H9 (cell line): ENCODE data around the gene CYTH4. TPM values are rescaled to one million over a fixed set of nuclear protein-coding genes. Genes with fewer than 3 reads are reported as not detected.

Source experiments
- DNase-seq: peaks from one replicate; pipeline ENCODE4 v3.0.0-alpha.2; 2017
- H2AFZ ChIP-seq: one replicate; pipeline ENCODE4 v1.6.1; 2013; ENCODE audit warnings: mild to moderate bottlenecking, low read length, control low read depth, moderate library complexity
- H2AK5ac ChIP-seq: 2 replicates; pipeline ENCODE4 v1.6.1; 2013; ENCODE audit warnings: low read length, control low read depth, mixed read lengths; ENCODE audit not compliant: insufficient read length
- H2BK120ac ChIP-seq: one replicate; pipeline ENCODE4 v1.6.1; 2013; ENCODE audit warnings: low read depth, mild to moderate bottlenecking, low read length, control low read depth, inconsistent platforms; ENCODE audit not compliant: poor library complexity, severe bottlenecking
- H2BK12ac ChIP-seq: 2 replicates; pipeline ENCODE4 v1.6.1; 2013; ENCODE audit warnings: low read length, control low read depth, mixed read lengths, low read depth; ENCODE audit not compliant: insufficient read length
- H2BK15ac ChIP-seq: 2 replicates; pipeline ENCODE4 v1.6.1; 2013; ENCODE audit warnings: low read depth, low read length, control low read depth
- H2BK20ac ChIP-seq: one replicate; pipeline ENCODE4 v1.6.1; 2013; ENCODE audit warnings: low read depth, mild to moderate bottlenecking, low read length, control low read depth, inconsistent platforms; ENCODE audit not compliant: poor library complexity, severe bottlenecking
- H2BK5ac ChIP-seq: 2 replicates; pipeline ENCODE4 v1.6.1; 2013; ENCODE audit warnings: low read length, control low read depth, mixed read lengths; ENCODE audit not compliant: insufficient read length
- H3K14ac ChIP-seq: 2 replicates; pipeline ENCODE4 v1.6.1; 2013; ENCODE audit warnings: low read length, control low read depth; ENCODE audit not compliant: insufficient read depth
- H3K18ac ChIP-seq: 2 replicates; pipeline ENCODE4 v1.6.1; 2013; ENCODE audit warnings: low read depth, mild to moderate bottlenecking, mixed read lengths, low read length, control low read depth; ENCODE audit not compliant: insufficient read length
- H3K23ac ChIP-seq: 2 replicates; pipeline ENCODE4 v1.6.1; 2013; ENCODE audit warnings: low read length, control low read depth, mixed read lengths, low read depth; ENCODE audit not compliant: insufficient read length
- H3K23me2 ChIP-seq: 2 replicates; pipeline ENCODE4 v1.6.1; 2013; ENCODE audit warnings: low read depth, mild to moderate bottlenecking, mixed read lengths, low read length, control low read depth; ENCODE audit not compliant: insufficient read length, poor library complexity, severe bottlenecking
- H3K27ac ChIP-seq: 2 replicates; pipeline ENCODE4 v1.5.1; 2013; ENCODE audit warnings: low read length, control low read depth, mixed read lengths, low read depth; ENCODE audit not compliant: insufficient read length
- H3K27me3 ChIP-seq: 2 replicates; pipeline ENCODE4 v1.6.1; 2013; ENCODE audit warnings: low read length, control low read depth, inconsistent platforms; ENCODE audit not compliant: insufficient read depth
- H3K4ac ChIP-seq: 2 replicates; pipeline ENCODE4 v1.6.1; 2013; ENCODE audit warnings: low read depth, mild to moderate bottlenecking, control low read depth, inconsistent platforms, low read length, moderate library complexity
- H3K4me1 ChIP-seq: 2 replicates; pipeline ENCODE4 v1.6.1; 2013; ENCODE audit warnings: low read length, control low read depth, inconsistent platforms; ENCODE audit not compliant: insufficient read depth
- H3K4me2 ChIP-seq: 2 replicates; pipeline ENCODE4 v1.6.1; 2013; ENCODE audit warnings: low read length, control low read depth, mixed read lengths; ENCODE audit not compliant: insufficient read length, insufficient read depth
- H3K56ac ChIP-seq: 2 replicates; pipeline ENCODE4 v1.6.1; 2013; ENCODE audit warnings: low read depth, mild to moderate bottlenecking, mixed read lengths, low read length, control low read depth; ENCODE audit not compliant: insufficient read length
- H3K79me1 ChIP-seq: 2 replicates; pipeline ENCODE4 v1.6.1; 2013; ENCODE audit warnings: low read depth, mild to moderate bottlenecking, moderate library complexity, low read length, control low read depth, inconsistent platforms; ENCODE audit not compliant: insufficient read depth, poor library complexity, severe bottlenecking
- H3K79me2 ChIP-seq: 2 replicates; pipeline ENCODE4 v1.6.1; 2013; ENCODE audit warnings: low read length, control low read depth, inconsistent platforms; ENCODE audit not compliant: insufficient read depth
- H3K9ac ChIP-seq: 2 replicates; pipeline ENCODE4 v1.6.1; 2013; ENCODE audit warnings: low read length, control low read depth, mixed read lengths; ENCODE audit not compliant: insufficient read length; ENCODE audit errors: extremely low read depth
- H3K9me3 ChIP-seq: one replicate; pipeline ENCODE4 v1.6.1; 2013; ENCODE audit warnings: low read depth, low read length, inconsistent platforms; ENCODE audit not compliant: control insufficient read depth
- H3T11ph ChIP-seq: one replicate; pipeline ENCODE4 v1.6.1; 2013; ENCODE audit warnings: mild to moderate bottlenecking, low read length, control low read depth, inconsistent platforms
- H4K20me1 ChIP-seq: one replicate; pipeline ENCODE4 v1.6.1; 2013; ENCODE audit not compliant: control insufficient read depth, insufficient read length, insufficient read depth
- H4K5ac ChIP-seq: 2 replicates; pipeline ENCODE4 v1.6.1; 2013; ENCODE audit warnings: low read depth, mild to moderate bottlenecking, mixed read lengths, low read length, control low read depth; ENCODE audit not compliant: insufficient read length
- H4K8ac ChIP-seq: replicated peaks from 2 replicates; pipeline ENCODE4 v1.6.1; 2013; ENCODE audit warnings: low read length, control low read depth, mixed read lengths, low read depth; ENCODE audit not compliant: insufficient read length
- H4K91ac ChIP-seq: 2 replicates; pipeline ENCODE4 v1.6.1; 2013; ENCODE audit warnings: low read depth, mild to moderate bottlenecking, moderate library complexity, mixed read lengths, low read length, control low read depth; ENCODE audit not compliant: insufficient read length
- H3K27ac Mint-ChIP-seq, 3 experiments: 2 replicates in 2 of 3; 3 replicates in 1 of 3; pipeline ENCODE4 v1.8.0; 2020 to 2021; ENCODE audit warnings: mixed read lengths in 3 of 3, mild to moderate bottlenecking in 1 of 3, moderate library complexity in 1 of 3
- H3K27me3 Mint-ChIP-seq: 2 replicates; pipeline ENCODE4 v1.8.0; 2021; ENCODE audit warnings: low read depth, mild to moderate bottlenecking, moderate library complexity, mixed read lengths
- H3K36me3 Mint-ChIP-seq, 3 experiments: 2 replicates in 2 of 3; 3 replicates in 1 of 3; pipeline ENCODE4 v1.8.0; 2020 to 2021; ENCODE audit warnings: low read depth in 3 of 3, mixed read lengths in 3 of 3; ENCODE audit not compliant: insufficient read depth in 1 of 3
- H3K4me1 Mint-ChIP-seq, 2 experiments: 2 replicates each; pipeline ENCODE4 v1.8.0; 2020; ENCODE audit warnings: mixed read lengths in 2 of 2
- H3K4me3 Mint-ChIP-seq, 2 experiments: 2 replicates in 1 of 2; 3 replicates in 1 of 2; pipeline ENCODE4 v1.8.0; 2020 to 2021; ENCODE audit warnings: mild to moderate bottlenecking in 2 of 2, mixed read lengths in 2 of 2, moderate library complexity in 1 of 2
- H3K9me3 Mint-ChIP-seq, 2 experiments: 2 replicates in 1 of 2; 3 replicates in 1 of 2; pipeline ENCODE4 v1.8.0; 2020; ENCODE audit warnings: mild to moderate bottlenecking in 2 of 2, mixed read lengths in 2 of 2, moderate library complexity in 1 of 2
- whole genome bisulfite sequencing: extraction: QIAGEN DNeasy Blood & Tissue Kit; methylation state at CpG from one replicate; pipeline ENCODE4 v1.1.7; 2013; ENCODE audit warnings: missing lambda C conversion rate, low lambda C conversion rate, mixed read lengths; ENCODE audit not compliant: insufficient read length; ENCODE audit errors: extremely low coverage; 5-methylcytosine and 5-hydroxymethylcytosine counted together
- total RNA-seq: library from RNA; stranded (reverse); gene quantifications from 2 replicates; pipeline ENCODE4 v1.2.1, GENCODE V29; 2021
- TF ChIP-seq, protein P1 (sequence below): fragments of 200-600 bp; sonication (generic); conservative IDR thresholded peaks from 3 replicates; pipeline ENCODE4 v1.8.0; 2021; ENCODE audit warnings: antibody characterized with exemption, mild to moderate bottlenecking

CYTH4 gene
- total RNA-seq, 1 experiment from 2014 or later = not detected

DNA sequence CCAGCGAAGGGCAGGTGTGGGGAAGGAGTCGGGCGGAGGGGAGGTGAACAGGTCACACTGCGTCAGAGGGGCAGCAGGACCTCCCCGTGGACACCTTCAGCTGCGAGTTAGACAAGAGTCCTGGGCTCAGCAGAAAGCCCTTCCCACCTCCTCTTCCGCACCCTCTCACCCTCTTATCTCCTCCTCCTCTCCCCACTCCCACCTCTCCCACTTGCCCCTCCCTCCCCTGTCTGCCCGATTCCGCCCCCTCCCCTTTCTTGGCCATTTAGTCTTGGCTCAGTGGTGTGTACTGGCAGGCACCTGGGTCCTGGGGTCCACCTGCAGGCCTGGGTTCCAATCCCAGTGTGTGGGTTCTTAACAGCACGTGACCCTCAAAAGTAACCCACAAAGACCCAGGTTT, 37.2 kb downstream of the CYTH4 start:
- no peaks in the 10 kb centered on the region for H4K20me1 ChIP-seq
- no peak overlapping the region for H2BK20ac ChIP-seq
- no peak overlapping the region for H3K23ac ChIP-seq
- TF ChIP-seq, protein P1, sequence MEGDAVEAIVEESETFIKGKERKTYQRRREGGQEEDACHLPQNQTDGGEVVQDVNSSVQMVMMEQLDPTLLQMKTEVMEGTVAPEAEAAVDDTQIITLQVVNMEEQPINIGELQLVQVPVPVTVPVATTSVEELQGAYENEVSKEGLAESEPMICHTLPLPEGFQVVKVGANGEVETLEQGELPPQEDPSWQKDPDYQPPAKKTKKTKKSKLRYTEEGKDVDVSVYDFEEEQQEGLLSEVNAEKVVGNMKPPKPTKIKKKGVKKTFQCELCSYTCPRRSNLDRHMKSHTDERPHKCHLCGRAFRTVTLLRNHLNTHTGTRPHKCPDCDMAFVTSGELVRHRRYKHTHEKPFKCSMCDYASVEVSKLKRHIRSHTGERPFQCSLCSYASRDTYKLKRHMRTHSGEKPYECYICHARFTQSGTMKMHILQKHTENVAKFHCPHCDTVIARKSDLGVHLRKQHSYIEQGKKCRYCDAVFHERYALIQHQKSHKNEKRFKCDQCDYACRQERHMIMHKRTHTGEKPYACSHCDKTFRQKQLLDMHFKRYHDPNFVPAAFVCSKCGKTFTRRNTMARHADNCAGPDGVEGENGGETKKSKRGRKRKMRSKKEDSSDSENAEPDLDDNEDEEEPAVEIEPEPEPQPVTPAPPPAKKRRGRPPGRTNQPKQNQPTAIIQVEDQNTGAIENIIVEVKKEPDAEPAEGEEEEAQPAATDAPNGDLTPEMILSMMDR = no peak
- H2BK120ac ChIP-seq = no peak overlapping the region
- H2AK5ac ChIP-seq = no peak overlapping the region
- no peak overlapping the region for H3K18ac ChIP-seq
- DNase-seq = no peak
- H4K91ac ChIP-seq = no peak overlapping the region
- no peak overlapping the region for H3K9ac ChIP-seq
- H3K27me3 ChIP-seq = no peaks in the 10 kb centered on the region; the same call in 1 of the 2 replicates
- H3K4ac ChIP-seq = no peak overlapping the region
- H4K8ac ChIP-seq = no peak overlapping the region
- H3K4me1 ChIP-seq = no peaks in the 10 kb centered on the region; the same call in 1 of the 2 replicates
- no peak overlapping the region for H2BK15ac ChIP-seq
- no peaks in the 10 kb centered on the region for H3K79me1 ChIP-seq
- no peak overlapping the region for H2AFZ ChIP-seq
- no CpG with 5 or more reads among the region's 10 CpGs for WGBS
- no peak overlapping the region; the same call in 1 of the 2 replicates for H3K14ac ChIP-seq
- no peaks in the 10 kb centered on the region for H3K23me2 ChIP-seq
- no peak overlapping the region for H3T11ph ChIP-seq
- H3K9me3 Mint-ChIP-seq = no peaks in the 10 kb centered on the region; a peak in 1 of 5 replicates
- H3K56ac ChIP-seq = no peak overlapping the region
- H3K79me2 ChIP-seq = no peaks in the 10 kb centered on the region
- no peak overlapping the region for H3K27ac Mint-ChIP-seq
- no peak overlapping the region for H3K4me2 ChIP-seq
- no peaks in the 10 kb centered on the region for H3K9me3 ChIP-seq
- peaks cover 51% of the 10 kb centered on the region for H3K27me3 Mint-ChIP-seq
- peaks cover 19 to 23% of the 10 kb centered on the region in 2 experiments for H3K4me1 Mint-ChIP-seq
- H3K4me3 Mint-ChIP-seq = no peak overlapping the region
- no peak overlapping the region for H4K5ac ChIP-seq
- H3K36me3 Mint-ChIP-seq = no peaks in the 10 kb centered on the region
- H2BK5ac ChIP-seq = no peak overlapping the region
- H2BK12ac ChIP-seq = no peak overlapping the region
- H3K27ac ChIP-seq = no peak overlapping the region
